Peyer's patch (tissue), 4 donors: ENCODE results near the gene OSTM1. TPM values are rescaled to one million over a fixed set of nuclear protein-coding genes. Genes with fewer than 3 reads are reported as not detected.
A peak's percentile ranks its signal among the peaks of the same experiment; 100 is the strongest.

Experiments
- DNase-seq, 3 donors: peaks; one replicate each; pipeline ENCODE4 v3.0.0-alpha.2; 2017 to 2019
- H3K27ac ChIP-seq, 4 donors: fragments of 200-600 bp; sonication (generic); one replicate each; pipeline ENCODE4 v1.5.1; 2016 to 2019
- H3K27me3 ChIP-seq, 2 donors: fragments of 200-600 bp; sonication (generic); one replicate each; pipeline ENCODE4 v1.5.1; 2019
- H3K36me3 ChIP-seq, 3 donors: fragments of 200-600 bp; sonication (generic); one replicate each; pipeline ENCODE4 v1.5.1; 2016 to 2019
- H3K4me1 ChIP-seq, 4 donors: fragments of 200-600 bp; sonication (generic); one replicate each; pipeline ENCODE4 v1.5.1; 2016 to 2019
- H3K4me3 ChIP-seq, 4 donors: fragments of 200-600 bp; sonication (generic); 1 replicate in 3 of 4; 2 replicates in 1 of 4; pipeline ENCODE4 v1.5.1; 2016 to 2019; ENCODE audit warnings: mild to moderate bottlenecking in 1 of 4
- H3K9me3 ChIP-seq, 4 donors: fragments of 200-600 bp; sonication (generic); one replicate each; pipeline ENCODE4 v1.5.1; 2016 to 2019; ENCODE audit warnings: mild to moderate bottlenecking in 1 of 4
- POLR2A ChIP-seq, 2 donors: fragments of 450-650 bp; IDR thresholded peaks; one replicate each; pipeline ENCODE4 v1.5.1; 2017; ENCODE audit warnings: antibody characterized with exemption in 2 of 2, mild to moderate bottlenecking in 2 of 2, moderate library complexity in 2 of 2
- total RNA-seq, 4 donors: library from RNA; depleted of rRNA; stranded (reverse); fragments of >200 nt; gene quantifications; one replicate each; pipeline ENCODE4 v1.1.0, GENCODE V29; 2016
- TF ChIP-seq, protein P1 (sequence below), 6 experiments: fragments of 450-650 bp in 4 of 6; fragments of 200-600 bp in 2 of 6; sonication (generic) in 1 of 6; IDR thresholded peaks; one replicate each; pipeline ENCODE4 v1.5.1; 2017 to 2019; ENCODE audit warnings: antibody characterized with exemption in 6 of 6, mild to moderate bottlenecking in 3 of 6, moderate library complexity in 1 of 6

The OSTM1 gene
- total RNA-seq, 4 donors from 2014 or later = 25.6 to 47.0 (median 36.6) TPM

DNA sequence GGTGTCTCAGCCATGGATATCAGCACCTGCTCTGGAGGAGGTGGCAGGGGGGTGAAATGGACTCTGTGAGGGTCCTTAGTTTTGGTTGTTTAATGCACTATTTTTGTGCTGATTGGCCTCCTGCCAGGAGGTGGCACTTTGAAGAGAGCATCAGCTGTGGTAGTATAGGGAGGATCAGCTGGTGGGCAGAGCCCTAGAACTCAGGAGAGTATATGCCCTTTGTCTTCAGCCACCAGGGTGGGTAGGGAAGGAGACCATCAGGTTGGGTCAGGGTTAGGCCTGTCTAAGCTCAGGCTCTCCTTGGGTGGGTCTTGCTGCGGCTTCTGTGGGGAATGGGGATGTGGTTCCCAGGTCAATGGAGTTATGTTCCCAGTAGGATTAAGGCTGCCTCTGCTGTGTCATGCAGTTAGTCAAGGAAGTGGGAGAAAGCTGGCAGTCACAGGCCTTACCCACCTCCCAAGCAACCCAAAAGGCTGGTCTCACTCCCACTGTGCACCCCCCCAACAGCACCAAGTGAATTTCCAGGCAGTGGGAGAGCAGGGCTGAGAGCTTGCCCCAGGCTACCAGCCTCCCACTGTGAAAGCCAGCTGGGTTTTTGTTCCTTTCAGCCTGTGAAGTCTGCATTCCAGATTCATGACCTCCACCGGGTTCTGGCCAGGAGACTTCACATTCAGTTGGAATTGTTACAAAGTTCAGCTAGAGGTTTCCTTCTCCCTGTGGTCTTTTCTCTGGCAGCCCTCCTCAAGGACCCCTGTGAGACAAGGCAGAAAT, 5.7 kb upstream of the OSTM1 start:
- Histone ChIP-seq H3K9me3 (no peaks in the 10 kb centered on the region), H3K27me3 (no peaks in the 10 kb centered on the region), H3K27ac (no peak overlapping the region), H3K4me3 (no peak overlapping the region), H3K36me3 (no peaks in the 10 kb centered on the region), H3K4me1 (peaks cover 0 to 4% (median 0%) of the 10 kb centered on the region in 4 donors)
- DNase-seq = no peak
- TF ChIP-seq, protein P1, sequence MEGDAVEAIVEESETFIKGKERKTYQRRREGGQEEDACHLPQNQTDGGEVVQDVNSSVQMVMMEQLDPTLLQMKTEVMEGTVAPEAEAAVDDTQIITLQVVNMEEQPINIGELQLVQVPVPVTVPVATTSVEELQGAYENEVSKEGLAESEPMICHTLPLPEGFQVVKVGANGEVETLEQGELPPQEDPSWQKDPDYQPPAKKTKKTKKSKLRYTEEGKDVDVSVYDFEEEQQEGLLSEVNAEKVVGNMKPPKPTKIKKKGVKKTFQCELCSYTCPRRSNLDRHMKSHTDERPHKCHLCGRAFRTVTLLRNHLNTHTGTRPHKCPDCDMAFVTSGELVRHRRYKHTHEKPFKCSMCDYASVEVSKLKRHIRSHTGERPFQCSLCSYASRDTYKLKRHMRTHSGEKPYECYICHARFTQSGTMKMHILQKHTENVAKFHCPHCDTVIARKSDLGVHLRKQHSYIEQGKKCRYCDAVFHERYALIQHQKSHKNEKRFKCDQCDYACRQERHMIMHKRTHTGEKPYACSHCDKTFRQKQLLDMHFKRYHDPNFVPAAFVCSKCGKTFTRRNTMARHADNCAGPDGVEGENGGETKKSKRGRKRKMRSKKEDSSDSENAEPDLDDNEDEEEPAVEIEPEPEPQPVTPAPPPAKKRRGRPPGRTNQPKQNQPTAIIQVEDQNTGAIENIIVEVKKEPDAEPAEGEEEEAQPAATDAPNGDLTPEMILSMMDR (IDR thresholded peaks at IDR 0.05) = no peak
- no peak for TF ChIP-seq POLR2A (IDR thresholded peaks at IDR 0.05)

DNA sequence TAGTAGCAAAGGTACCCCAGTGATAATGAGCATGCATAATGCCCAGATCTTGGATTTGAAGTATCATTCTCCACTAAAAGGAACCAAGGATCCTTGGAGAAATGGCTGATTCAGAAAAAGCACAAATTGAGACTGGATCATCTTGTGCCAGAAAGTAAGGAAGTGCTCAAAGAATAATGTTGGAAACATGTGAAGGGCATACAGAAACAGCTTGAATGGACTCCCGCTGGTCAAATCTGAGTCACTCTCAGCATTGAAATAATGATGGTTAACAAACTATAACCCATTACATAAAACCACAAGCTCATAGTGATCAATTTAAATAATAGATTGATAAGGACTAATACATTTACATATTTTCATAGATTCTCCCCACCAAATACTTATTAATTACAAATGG, 3.6 kb upstream of the OSTM1 start:
- no peak for DNase-seq
- H3K9me3 ChIP-seq = no peaks in the 10 kb centered on the region
- H3K4me3 ChIP-seq = no peak overlapping the region
- TF ChIP-seq POLR2A (IDR thresholded peaks at IDR 0.05) = no peak
- TF ChIP-seq, protein P1 (IDR thresholded peaks at IDR 0.05) = no peak
- peaks cover 0 to 13% (median 2%) of the 10 kb centered on the region in 4 donors for H3K4me1 ChIP-seq
- no peaks in the 10 kb centered on the region for H3K27me3 ChIP-seq
- no peaks in the 10 kb centered on the region for H3K36me3 ChIP-seq
- H3K27ac ChIP-seq = no peak overlapping the region

DNA sequence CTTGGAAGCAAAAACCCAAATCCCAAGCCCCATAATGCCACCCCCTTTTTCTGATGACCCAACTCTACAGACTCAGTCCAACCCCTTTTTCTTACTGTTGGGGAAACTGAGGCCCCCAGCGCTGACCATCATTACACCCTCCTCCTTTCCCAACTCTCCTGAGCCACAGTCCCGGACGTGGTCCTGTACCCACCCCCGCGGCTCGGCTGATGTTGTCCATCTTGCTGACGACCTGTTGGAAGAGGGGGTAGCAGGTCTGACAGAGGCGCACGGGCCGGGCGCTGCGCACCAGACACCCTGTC, 533 bp downstream of the OSTM1 start:
- peak in 1 of 3 donors; percentile 61 for DNase-seq
- Histone ChIP-seq H3K27ac (peak overlapping the region; percentile 85 to 89 (median 88)), H3K4me3 (peak overlapping the region; percentile 88 to 100 (median 97))

DNA sequence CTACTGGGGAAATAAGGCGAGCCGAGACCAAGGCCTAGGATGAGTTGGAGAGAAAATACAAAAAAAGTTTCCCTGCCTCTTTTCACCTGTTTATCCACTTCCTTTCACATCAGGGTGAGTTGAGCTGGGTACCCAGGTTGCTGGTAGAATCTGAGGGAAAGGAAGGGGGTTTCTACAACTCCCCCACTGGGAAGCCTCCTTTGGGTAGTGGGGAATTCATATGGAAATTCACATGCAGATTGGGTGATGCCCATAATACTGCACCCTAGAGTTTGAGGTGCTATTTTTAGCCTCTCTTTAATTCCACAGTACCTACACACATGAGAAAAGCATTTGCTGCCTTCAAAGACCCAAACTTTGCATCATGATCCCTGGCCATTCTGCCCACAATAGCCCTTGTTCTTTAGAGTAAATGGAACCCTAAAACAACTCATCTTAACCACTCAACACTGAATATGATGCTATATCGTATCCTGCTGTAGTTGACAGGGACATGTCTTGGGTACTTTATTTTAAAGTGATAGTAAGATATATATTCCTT, 2.7 kb downstream of the OSTM1 start:
- Histone ChIP-seq H3K4me3 (no peak overlapping the region), H3K36me3 (no peaks in the 10 kb centered on the region), H3K9me3 (no peaks in the 10 kb centered on the region), H3K27ac (no peak overlapping the region), H3K4me1 (peaks cover 0 to 15% (median 3%) of the 10 kb centered on the region in 4 donors), H3K27me3 (no peaks in the 10 kb centered on the region)
- no peak for DNase-seq
- no peak for TF ChIP-seq POLR2A (IDR thresholded peaks at IDR 0.05)
- TF ChIP-seq, protein P1 (IDR thresholded peaks at IDR 0.05) = no peak

More for the DNA sequence above, 533 bp downstream of the OSTM1 start:
- TF ChIP-seq, protein P1 (IDR thresholded peaks at IDR 0.05) = no peak
- TF ChIP-seq POLR2A (IDR thresholded peaks at IDR 0.05) = no peak
- Histone ChIP-seq H3K36me3 (no peaks in the 10 kb centered on the region), H3K4me1 (peaks cover 0 to 15% (median 3%) of the 10 kb centered on the region in 4 donors), H3K9me3 (no peaks in the 10 kb centered on the region), H3K27me3 (no peaks in the 10 kb centered on the region)

DNA sequence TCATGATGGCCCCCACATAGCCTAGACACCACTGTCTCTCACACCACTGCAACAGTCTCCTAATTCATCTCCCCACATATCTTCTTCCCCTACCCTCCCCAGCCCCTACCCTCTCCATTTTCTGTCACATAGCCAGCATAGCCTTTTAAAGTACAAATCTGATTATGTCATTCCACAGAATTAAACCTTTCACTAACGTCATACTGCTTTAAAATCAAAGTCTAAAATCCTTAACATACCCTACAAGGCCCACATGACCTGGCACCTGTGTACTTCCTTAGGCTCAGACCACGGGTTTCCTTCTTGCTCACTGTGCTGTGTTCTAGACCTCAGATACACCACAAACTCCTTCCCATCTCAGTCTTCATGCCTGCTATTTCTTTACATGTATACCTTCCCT, 5.9 kb downstream of the OSTM1 start:
- H3K36me3 ChIP-seq = peaks cover 0 to 6% (median 0%) of the 10 kb centered on the region in 3 donors
- no peaks in the 10 kb centered on the region for H3K27me3 ChIP-seq
- H3K4me1 ChIP-seq = peaks cover 0 to 6% (median 3%) of the 10 kb centered on the region in 4 donors
- no peak for DNase-seq
- TF ChIP-seq, protein P1 (IDR thresholded peaks at IDR 0.05) = no peak
- no peak for TF ChIP-seq POLR2A (IDR thresholded peaks at IDR 0.05)
- H3K27ac ChIP-seq = no peak overlapping the region
- no peak overlapping the region for H3K4me3 ChIP-seq
- H3K9me3 ChIP-seq = no peaks in the 10 kb centered on the region
